HepG2 (cell line): Measurements from ENCODE around the gene PRR19. TPM values are rescaled to one million over a fixed set of nuclear protein-coding genes. Genes with fewer than 3 reads are reported as not detected.

ENCODE experiments used
- BCL3 ChIP-seq: sonication (generic); formaldehyde crosslinking; IDR thresholded peaks from 2 replicates; pipeline ENCODE4 v1.5.1; 2020; ENCODE audit warnings: mild to moderate bottlenecking, missing genetic modification reagents, moderate library complexity
- BCLAF1 ChIP-seq: fragments of 450-650 bp; IDR thresholded peaks from 2 replicates; pipeline ENCODE4 v1.6.1; 2017; ENCODE audit warnings: mild to moderate bottlenecking
- CREB3 ChIP-seq: sonication (generic); formaldehyde crosslinking; IDR thresholded peaks from 2 replicates; pipeline ENCODE4 v1.5.0; 2020; ENCODE audit warnings: missing genetic modification reagents
- E2F5 ChIP-seq: sonication (generic); formaldehyde crosslinking; conservative IDR thresholded peaks from 2 replicates; pipeline ENCODE4 v1.4.0; 2020; ENCODE audit warnings: missing genetic modification reagents
- KDM1A ChIP-seq: IDR thresholded peaks from 2 replicates; pipeline ENCODE4 v1.6.1; 2016; ENCODE audit warnings: missing compliant biosample characterization
- KLF15 ChIP-seq: sonication (generic); formaldehyde crosslinking; IDR thresholded peaks from 2 replicates; pipeline ENCODE4 v1.8.1; 2023; ENCODE audit warnings: borderline replicate concordance, mild to moderate bottlenecking, inconsistent platforms, missing genetic modification reagents, mixed read lengths
- SNAPC5 ChIP-seq: sonication (generic); formaldehyde crosslinking; IDR thresholded peaks from 2 replicates; pipeline ENCODE4 v1.8.1; 2023; ENCODE audit warnings: mild to moderate bottlenecking, missing genetic modification reagents, borderline replicate concordance
- TFDP1 ChIP-seq: IDR thresholded peaks from 2 replicates; pipeline ENCODE4 v1.6.1; 2016; ENCODE audit warnings: missing compliant biosample characterization, missing genetic modification reagents, borderline replicate concordance
- TGIF2 ChIP-seq: IDR thresholded peaks from 2 replicates; pipeline ENCODE4 v1.6.1; 2016; ENCODE audit warnings: control low read depth, missing compliant biosample characterization
- TRAFD1 ChIP-seq: sonication (generic); formaldehyde crosslinking; IDR thresholded peaks from 2 replicates; pipeline ENCODE4 v1.5.1; 2020; ENCODE audit warnings: missing genetic modification reagents, mild to moderate bottlenecking, borderline replicate concordance
- ZBTB39 ChIP-seq: sonication (generic); formaldehyde crosslinking; IDR thresholded peaks from 2 replicates; pipeline ENCODE4 v1.5.0; 2020; ENCODE audit warnings: missing genetic modification reagents
- ZC3H13 ChIP-seq: sonication (generic); formaldehyde crosslinking; IDR thresholded peaks from 2 replicates; pipeline ENCODE4 v1.8.1; 2023; ENCODE audit warnings: mild to moderate bottlenecking, missing genetic modification reagents, moderate library complexity
- ZNF136 ChIP-seq: sonication (generic); formaldehyde crosslinking; IDR thresholded peaks from 2 replicates; pipeline ENCODE4 v1.8.1; 2022; ENCODE audit warnings: low read depth, mild to moderate bottlenecking, moderate library complexity, missing genetic modification reagents
- ZNF20 ChIP-seq: sonication (generic); formaldehyde crosslinking; IDR thresholded peaks from 2 replicates; pipeline ENCODE4 v1.4.0; 2020; ENCODE audit warnings: mild to moderate bottlenecking, moderate library complexity, missing genetic modification reagents
- ZNF484 ChIP-seq: sonication (generic); formaldehyde crosslinking; IDR thresholded peaks from 2 replicates; pipeline ENCODE4 v1.5.1; 2020; ENCODE audit warnings: mild to moderate bottlenecking, low read depth, missing genetic modification reagents, borderline replicate concordance
- ZNF788 ChIP-seq: sonication (generic); formaldehyde crosslinking; IDR thresholded peaks from 2 replicates; pipeline ENCODE4 v1.5.0; 2020; ENCODE audit warnings: mild to moderate bottlenecking, missing genetic modification reagents, borderline replicate concordance
- polyA plus RNA-seq, 8 experiments: library from polyadenylated mRNA; depleted of rRNA in 3 of 8; stranded (reverse) in 7 of 8; unstranded in 1 of 8; fragments of >200 nt; fragmentation: Illumina TruSeq in 4 of 8; extraction: Trizol in 4 of 8; gene quantifications; 2 replicates each; pipeline versions ENCODE4 v1.2.1 to v1.2.3, GENCODE V29; 2011 to 2016; ENCODE audit warnings: low read depth in 4 of 8, missing spikeins in 1 of 8, mixed read lengths in 1 of 8; ENCODE audit not compliant: insufficient read depth in 1 of 8
- total RNA-seq, 5 experiments: library from RNA; depleted of rRNA; stranded (reverse); fragments of >200 nt; fragmentation: Illumina TruSeq; extraction: Trizol; gene quantifications; 2 replicates each; pipeline ENCODE4 v1.2.3, GENCODE V29; 2016; ENCODE audit warnings: low read depth in 1 of 5

PRR19 gene
- total and polyA plus RNA-seq, 2 of the 13 experiments (the other 11 are each of a cell fraction or from before 2014, with no cell fraction given) = 0.21 to 0.33 TPM

GRCh38 chr19:42295831-42296525, 6.0 kb upstream of the PRR19 start (continued):
- TF ChIP-seq ZNF788 (CRISPR knock-in tag) (peak; percentile 3; the same call in 1 of the 2 replicates), ZNF136 (no peak), TRAFD1 (CRISPR knock-in tag) (0 out of 2 replicates have a peak, but pooled peaks have one; percentile 24), E2F5 (no peak), CREB3 (CRISPR knock-in tag) (no peak), TFDP1 (CRISPR knock-in tag) (no peak), ZNF484 (no peak), KLF15 (CRISPR knock-in tag) (no peak), ZNF20 (no peak), SNAPC5 (CRISPR knock-in tag) (no peak), BCL3 (no peak), BCLAF1 (no peak), ZBTB39 (peak; percentile 26; the same call in 1 of the 2 replicates), KDM1A (CRISPR knock-in tag) (no peak), TGIF2 (CRISPR knock-in tag) (no peak), ZC3H13 (0 out of 2 replicates have a peak, but pooled peaks have one; percentile 24)
